GM21447 (cell line): ENCODE data around the gene RABGEF1.
"Not testable (repeated sequence)": the region's sequence is repeated elsewhere in the genome, so short reads cannot be mapped to it uniquely, and the experiment has no call there.

Experiments
- ATAC-seq: cut with Tn5 transposase; IDR thresholded peaks from one replicate; pipeline ENCODE4 v1.9.1; 2021; ENCODE audit not compliant: unreplicated experiment

Gene RABGEF1

DNA sequence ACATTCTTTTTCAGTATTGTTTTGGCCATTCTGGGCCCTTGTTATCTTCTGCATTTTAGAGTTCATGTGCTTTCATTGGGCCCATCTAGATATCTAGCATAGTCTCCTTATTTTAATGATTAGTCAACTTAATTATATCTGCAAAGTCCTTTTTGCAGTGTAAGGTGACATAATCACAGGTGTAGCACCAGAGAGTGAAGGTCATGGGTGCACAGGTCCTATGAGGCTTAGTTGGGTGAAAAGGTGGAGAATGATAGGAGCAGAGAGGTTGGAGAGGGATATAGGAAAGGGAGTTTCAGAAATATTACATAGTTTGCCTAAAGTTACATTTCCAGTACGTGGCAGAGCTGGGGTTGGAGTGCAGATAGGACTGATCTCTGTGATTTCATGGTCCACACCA lies 24.4 kb downstream of the RABGEF1 start:
- not testable (repeated sequence) for ATAC-seq

DNA sequence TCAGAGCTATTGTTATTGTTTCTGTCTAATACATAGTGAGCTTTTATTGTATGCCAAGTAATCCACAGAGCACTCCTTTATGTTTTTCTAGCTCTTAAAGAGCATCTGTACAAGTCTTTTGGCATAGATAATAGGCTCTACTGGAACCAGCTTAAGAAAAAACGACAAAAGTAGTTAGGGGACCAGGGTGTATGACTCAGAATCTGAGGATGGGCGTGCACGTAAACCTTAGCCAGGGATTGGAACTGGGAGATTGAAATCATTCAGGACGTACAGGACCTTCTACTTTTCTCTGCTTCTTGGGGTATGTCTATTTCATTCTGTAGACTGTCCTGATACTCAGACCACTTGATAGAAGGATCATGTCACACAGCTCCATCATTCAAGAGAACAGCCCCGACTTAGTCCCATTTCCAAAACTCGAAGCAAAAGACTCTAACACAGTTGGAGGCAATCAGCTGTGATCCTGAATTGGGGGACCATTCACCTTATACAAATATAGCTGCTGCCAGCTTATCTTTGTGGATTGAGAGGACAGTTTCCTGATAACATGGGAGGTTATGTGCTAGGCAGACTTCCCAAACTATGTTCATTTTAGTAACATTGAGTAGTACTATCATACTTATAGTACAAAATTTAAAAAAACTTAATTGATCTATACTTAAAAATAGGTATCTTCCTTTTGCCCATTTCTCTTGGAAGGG lies 24.9 kb downstream of the RABGEF1 start:
- not testable (repeated sequence) for ATAC-seq

DNA sequence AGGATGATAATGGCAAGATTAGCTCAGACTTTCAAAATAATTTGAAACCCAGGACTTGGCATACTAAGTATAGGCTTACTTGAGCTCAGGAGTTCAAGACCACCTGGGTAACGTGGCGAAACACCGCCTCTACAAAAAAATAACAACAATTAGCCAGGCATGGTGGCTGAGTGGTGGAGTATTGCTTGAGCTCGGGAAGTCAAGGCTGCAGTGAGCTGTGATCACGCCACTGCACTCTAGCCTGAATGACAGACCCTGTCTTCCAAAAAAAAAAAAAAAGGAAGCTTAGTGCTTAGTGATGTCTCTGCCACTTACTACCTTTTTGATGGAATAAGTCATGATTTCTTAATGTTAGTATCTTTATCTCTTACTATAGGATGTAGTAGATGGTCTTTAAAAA lies 25.5 kb downstream of the RABGEF1 start:
- ATAC-seq, result no peak

- not testable (repeated sequence) for ATAC-seq
These were observed 27.0 kb downstream of the RABGEF1 start for GRCh38 chr7:66767486-66767885.

DNA sequence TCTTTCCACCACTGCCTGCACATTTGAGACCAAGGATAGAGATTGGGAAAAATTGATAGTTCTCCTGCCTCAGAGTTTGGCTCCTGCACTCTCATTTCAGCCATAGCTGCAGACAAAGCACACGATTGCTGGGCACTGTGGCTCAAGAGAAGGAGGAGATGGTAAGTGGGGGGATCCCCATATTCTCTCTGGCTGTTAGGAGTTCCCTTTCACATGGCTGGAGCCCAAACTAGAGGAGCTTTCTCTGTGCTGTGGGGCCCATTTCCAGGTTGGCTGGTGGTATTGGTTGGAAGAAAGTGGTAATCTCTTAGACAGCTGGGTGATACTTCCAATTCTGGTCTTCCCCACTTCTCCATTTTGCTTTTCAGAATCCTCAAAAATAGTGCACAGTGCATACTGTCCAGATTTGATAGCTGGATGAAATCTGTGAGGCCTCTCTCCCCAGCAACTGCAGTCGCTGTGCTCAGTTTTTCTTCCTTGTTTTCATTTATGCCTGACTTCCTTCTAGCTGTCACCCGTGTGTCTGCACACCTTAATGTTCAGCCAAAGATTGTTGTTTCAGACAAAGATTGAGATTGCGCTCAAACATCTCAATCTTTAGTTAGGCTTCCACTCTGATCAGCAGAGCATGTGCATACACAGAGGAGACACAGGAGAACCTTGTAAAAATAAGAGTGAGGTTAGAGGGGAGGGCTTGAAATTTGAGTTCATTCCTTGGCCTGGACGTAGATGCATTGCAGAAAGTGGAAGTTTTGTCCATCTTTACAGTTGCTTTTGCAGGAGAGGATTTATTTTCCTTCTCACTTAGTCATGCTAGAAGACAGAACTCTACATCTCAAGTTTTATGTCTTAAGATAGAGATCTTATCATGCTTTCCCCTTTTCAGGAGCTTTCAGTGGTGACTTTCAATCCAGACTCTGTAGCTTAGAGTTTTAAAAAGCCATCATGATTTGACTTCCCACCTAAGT lies 28.6 kb downstream of the RABGEF1 start:
- no peak for ATAC-seq

GRCh38 chr7:66769833-66770512 lies 29.4 kb downstream of the RABGEF1 start:
- no peak for ATAC-seq

DNA sequence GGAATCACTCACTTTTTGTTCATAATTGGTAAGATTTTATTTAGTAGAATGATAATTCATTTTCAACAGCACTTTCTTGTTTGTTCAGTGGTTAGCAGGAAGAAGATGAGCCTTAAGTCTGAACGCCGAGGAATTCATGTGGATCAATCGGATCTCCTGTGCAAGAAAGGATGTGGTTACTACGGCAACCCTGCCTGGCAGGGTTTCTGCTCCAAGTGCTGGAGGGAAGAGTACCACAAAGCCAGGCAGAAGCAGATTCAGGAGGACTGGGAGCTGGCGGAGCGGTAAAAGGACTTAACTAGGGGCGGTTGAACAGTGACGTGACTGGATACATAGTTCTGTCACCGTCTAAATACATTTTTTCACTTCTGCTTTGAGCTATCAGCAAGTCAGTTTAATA lies 31.3 kb downstream of the RABGEF1 start:
- ATAC-seq, result no peak

DNA sequence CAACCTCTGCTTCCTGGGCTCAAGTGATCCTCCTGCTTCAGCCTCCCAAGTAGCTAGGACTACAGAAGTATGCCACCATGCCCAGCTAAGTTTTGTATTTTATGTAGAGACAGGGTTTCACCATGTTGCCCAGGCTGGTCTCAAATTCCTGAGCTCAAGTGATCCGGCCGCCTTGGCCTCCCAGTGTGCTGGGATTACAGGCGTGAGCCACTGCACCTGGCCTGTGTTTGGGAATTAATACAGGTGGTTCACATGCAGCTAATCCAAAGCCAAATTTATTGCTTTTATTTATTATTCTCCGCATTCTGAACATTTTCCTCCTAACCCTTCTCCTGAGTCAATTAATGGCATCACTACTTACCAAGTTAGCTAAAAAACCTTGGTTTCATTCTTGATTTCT lies 33.2 kb downstream of the RABGEF1 start:
- ATAC-seq, result not testable (repeated sequence)

GRCh38 chr7:66776383-66776782 lies 35.9 kb downstream of the RABGEF1 start:
- ATAC-seq, result not testable (repeated sequence)

DNA sequence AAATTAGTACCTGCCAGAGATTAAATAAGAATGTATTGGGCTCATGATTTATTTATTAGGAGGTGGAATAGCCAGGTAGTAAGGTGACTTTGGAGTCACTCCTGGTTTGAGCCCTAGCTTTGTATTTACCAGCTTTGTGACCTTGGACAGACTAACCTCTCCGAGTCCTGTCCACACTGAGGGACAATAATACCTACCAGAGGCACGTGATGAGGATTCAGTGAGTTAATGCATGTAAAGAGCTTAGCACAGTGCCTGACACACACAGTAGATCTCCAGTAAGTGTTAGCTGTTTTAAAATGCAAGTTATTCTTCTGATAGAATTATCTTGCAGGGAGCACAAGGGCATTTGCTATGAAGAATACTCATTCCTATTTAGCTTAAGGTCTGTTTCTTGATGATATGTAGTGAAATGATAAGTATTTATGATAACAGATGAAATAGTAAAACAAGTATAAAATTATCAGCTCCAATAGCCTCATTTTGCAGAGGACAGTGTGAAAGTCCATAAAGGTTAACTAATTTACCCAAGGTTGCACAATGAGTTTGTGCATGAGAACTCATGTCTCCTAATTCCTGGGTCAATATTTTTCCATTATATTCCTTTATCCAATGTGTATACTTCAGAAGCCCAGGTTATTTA lies 36.4 kb downstream of the RABGEF1 start:
- ATAC-seq, result no peak

- ATAC-seq, result no peak
These were observed 37.7 kb downstream of the RABGEF1 start for GRCh38 chr7:66778201-66778600.

DNA sequence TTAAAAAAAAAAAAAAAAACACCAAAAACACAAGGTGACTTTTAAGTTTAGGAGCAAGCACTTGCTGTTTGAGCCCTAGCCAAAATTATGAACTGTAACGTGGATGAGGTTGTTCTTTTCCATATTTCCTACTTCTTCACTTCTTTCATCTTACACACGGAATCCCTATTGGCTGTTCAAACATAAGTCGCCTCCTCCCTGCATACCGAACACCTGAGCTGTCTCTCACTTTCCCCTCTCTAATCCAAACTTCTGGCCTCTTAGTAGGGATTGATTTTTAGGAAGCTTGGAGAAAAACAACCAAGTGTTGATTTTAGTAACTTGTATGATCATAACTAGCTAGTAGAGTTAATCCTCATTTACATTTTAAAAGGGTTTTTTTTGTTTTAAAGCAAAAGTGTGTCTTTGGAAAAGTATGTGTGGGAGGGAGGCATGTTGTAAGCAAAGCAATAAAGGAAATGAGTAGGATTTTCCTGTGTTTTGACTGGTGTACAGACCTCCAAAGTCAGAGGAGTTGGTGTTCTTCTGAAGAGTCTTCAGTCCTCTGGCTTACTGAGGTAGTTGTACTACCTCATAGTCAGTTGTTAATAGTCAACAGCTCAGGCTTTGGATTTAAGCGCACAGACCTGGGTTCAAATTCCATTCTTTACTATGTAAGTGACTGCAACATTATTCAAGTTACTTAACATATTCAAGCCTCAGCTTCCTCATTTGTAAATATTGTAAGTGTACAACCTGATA lies 39.3 kb downstream of the RABGEF1 start:
- ATAC-seq, result no peak

DNA sequence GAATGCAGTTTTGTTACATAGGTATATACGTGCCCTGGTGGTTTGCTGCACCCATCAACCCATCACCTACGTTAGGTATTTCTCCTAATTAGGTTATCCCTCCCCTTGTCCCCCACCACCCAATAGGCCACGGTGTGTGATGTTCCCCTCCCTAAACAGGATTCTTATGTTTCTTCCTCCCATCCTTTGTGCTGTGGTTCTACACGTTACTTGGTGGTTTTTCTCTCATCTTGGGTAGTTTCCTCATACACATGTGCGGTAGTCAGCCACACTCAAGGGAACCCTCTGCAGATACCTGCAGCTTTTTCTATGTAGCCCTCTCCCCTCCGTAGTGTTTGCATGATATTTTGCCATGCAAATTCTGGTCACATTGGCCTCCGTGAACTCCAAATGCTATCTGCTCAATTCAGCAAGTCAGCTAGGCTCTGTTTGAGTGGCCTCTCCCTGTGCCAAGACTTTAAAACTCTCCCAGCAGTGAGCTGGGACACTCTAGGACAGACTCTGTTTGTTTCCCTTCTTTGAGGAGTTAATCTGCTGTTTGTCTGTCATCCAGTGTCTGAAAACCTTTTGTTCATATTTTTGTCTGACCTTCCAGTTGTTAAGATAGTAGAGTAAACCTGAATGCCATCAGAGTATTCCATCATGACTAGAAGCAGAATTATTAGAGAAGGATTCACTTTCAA lies 41.0 kb downstream of the RABGEF1 start:
- no peak for ATAC-seq

DNA sequence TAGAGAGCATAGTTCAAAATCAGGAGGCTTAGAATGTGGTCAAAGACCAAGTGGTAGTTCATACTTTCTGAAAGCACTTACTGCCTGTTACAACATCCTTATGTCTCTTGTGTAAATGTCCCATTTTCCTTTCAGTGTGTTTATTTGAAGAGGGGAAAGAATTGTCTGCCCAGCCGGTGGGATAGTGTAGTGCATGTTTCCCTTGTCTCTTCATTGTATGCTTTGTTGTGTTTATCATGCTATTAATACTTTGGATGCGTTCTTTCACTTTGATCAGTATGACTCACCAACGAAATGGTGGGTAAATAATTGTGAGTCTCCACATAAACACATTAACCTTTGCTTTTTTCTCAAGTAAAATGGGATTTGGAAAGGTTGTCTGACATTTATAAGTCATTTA lies 42.3 kb downstream of the RABGEF1 start:
- ATAC-seq, result not testable (repeated sequence)

DNA sequence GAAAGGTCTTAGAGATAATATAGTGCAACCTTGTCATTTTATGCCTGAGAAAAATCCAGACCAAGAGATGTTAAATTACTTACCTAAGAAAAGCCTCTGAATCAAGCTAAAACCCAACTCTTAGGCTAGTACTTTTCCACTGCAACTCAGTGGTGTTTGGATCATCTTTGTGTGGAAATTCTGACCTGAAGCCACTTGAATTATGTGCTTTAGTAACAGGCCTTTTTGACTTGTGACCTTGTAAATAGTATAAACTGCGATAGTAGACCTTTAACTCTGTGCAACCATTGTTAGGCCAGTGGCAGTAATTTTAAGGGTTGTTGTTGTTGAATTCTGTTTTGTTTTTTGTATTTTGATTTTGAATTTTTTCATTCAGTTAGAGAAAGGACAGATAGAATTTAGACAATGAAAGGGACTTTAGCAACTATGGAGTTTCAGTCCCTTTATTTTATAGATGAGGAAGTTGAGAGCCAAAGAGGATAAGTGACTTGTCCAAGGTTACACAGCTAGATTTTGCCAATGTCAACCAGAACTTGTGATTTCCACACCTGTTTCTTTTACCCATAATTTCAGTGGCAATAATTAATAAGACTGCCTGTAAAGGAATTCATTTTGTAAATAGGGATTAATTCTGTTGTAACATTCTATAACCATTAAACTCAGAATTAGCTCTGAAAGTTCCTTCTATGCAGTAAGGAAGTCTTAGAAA lies 43.5 kb downstream of the RABGEF1 start:
- not testable (repeated sequence) for ATAC-seq

GRCh38 chr7:66790196-66790595 lies 49.7 kb downstream of the RABGEF1 start:
- ATAC-seq, result no peak

GRCh38 chr7:66790725-66791124 lies 50.2 kb downstream of the RABGEF1 start:
- no peak for ATAC-seq

- ATAC-seq, result no peak
These were observed 60.1 kb downstream of the RABGEF1 start for GRCh38 chr7:66800591-66800990.

DNA sequence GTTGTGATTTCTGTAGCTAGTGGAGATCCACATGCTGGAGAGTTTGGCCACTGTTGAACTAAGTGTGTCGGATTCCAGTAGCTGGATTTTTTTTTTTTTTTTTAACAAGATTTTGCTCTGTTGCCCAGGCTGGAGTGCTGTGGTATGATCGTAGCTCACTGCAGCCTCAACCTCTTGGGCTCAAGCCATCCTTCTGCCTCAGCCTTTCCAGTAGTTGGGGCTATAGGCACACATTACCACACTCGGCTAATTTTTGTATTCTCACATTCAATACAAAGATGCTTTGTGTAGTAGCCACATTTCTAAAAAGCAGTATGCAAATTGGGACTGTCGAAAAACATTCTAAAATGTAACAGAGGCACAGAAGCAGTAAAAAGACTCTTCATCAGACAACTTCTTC lies 63.5 kb downstream of the RABGEF1 start:
- no peak for ATAC-seq
